Dedifferentiated amniotic fluid mesenchymal stem cell (primary cell): ENCODE results near the gene ATN1.

Experiments
- DNase-seq: peaks from one replicate; pipeline ENCODE4 v3.0.0-alpha.2; 2016; ENCODE audit errors: extremely low spot score

The ATN1 gene

GRCh38 chr12:6925239-6925539 lies 2.6 kb upstream of the ATN1 start:
- no peak for DNase-seq

- DNase-seq = peak; percentile 81
Measured at GRCh38 chr12:6925540-6926279, 2.0 kb upstream of the ATN1 start.

- DNase-seq = no peak
Measured at GRCh38 chr12:6928022-6928702, 403 bp downstream of the ATN1 start.

GRCh38 chr12:6928703-6929407 lies 1.1 kb downstream of the ATN1 start:
- no peak for DNase-seq

- no peak for DNase-seq
Measured at GRCh38 chr12:6929466-6930452, 2.0 kb downstream of the ATN1 start.

- no peak for DNase-seq
Measured at GRCh38 chr12:6932766-6933165, 5.0 kb downstream of the ATN1 start.

- no peak for DNase-seq
Measured at GRCh38 chr12:6934110-6934509, 6.4 kb downstream of the ATN1 start.

GRCh38 chr12:6935371-6936193 lies 7.8 kb downstream of the ATN1 start:
- DNase-seq = no peak

GRCh38 chr12:6936194-6936635 lies 8.5 kb downstream of the ATN1 start:
- DNase-seq = no peak

GRCh38 chr12:6936636-6937480 lies 9.1 kb downstream of the ATN1 start:
- DNase-seq = no peak

- DNase-seq = peak; percentile 89
Measured at GRCh38 chr12:6937481-6938352, 10.0 kb downstream of the ATN1 start.

GRCh38 chr12:6938353-6939190 lies 10.8 kb downstream of the ATN1 start:
- no peak for DNase-seq

- DNase-seq = no peak
Measured at GRCh38 chr12:6939191-6939540, 11.4 kb downstream of the ATN1 start.

- no peak for DNase-seq
Measured at GRCh38 chr12:6941267-6941666, 13.5 kb downstream of the ATN1 start.

- no peak for DNase-seq
Measured at GRCh38 chr12:6941782-6942181, 14.0 kb downstream of the ATN1 start.

- no peak for DNase-seq
Measured at GRCh38 chr12:6942331-6942665, 14.5 kb downstream of the ATN1 start.

- peak; percentile 91 for DNase-seq
Measured at GRCh38 chr12:6943389-6943721, 15.6 kb downstream of the ATN1 start.

- peak; percentile 49 for DNase-seq
Measured at GRCh38 chr12:6943722-6944380, 16.1 kb downstream of the ATN1 start, which contains the start of the genes C12orf57 and RNU7-1. TSS of gene C12orf57 (plus strand) at chr12:6944022. CDS start at chr12:6944122, 100 bp downstream. TSS of gene RNU7-1 (plus strand) at chr12:6943816.
